Fibroblast of skin of back (primary cell): Measurements from ENCODE around the gene TEK.
A peak's percentile ranks its signal among the peaks of the same experiment; 100 is the strongest.

Experiments used
- DNase-seq: peaks from one replicate; pipeline ENCODE4 v3.0.0-alpha.2; 2013

TEK gene

DNA sequence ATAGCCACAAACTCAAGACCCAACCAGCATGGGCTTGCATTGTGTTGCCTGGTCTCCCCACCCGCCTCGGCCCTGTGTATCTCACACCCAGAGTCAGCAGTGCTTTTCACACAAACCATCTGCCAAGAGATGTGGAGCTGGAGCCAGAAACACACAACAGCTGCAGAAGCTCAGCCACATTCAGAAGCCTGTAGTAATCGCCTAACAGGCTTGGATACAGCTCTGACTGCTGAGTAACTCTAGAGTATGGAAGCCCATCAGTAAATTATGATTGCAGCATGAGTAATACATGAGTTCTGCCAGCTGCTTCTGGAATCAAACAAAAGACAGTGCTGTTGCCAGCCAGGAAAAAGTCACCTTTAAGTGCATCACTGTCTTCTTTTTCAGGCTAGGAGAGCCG is 16.0 kb downstream of the TEK start:
- peak; percentile 88 for DNase-seq

DNA sequence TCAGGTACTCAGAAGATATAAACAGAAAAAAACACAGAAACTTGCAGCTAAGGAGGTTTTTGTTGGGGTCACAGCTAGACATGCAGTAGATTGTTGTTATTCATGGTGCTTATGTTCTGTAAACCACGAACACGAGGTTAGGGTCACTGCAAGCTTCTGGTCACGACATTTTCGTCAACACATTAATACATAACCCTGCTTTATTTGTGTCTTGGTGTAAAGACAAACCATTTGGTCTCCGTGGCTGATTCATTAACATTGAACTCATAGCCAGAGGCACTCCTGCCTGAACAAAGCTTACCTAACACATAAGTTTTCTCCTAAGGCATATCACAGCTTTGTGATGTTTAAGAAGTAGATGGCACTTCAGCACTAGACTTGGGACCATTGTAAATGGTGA is 16.9 kb downstream of the TEK start:
- DNase-seq, result no peak

DNA sequence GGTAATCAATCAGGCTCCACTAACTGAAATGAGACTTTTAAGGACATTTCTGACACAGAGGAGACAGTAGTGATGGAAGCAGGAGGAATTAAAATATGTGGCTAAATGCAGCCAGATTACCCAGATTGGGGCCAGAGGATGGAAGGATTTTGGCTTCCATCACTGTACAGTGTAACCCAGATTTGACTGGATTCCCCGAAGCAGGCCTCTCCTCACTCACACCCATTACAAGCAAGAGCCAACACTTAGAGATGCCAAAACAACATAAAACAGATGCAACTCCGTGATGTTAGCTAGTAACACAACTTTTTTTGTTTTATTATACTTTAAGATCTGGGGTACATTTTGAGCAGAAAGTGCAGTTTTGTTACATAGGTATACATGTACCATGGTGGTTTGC is 17.6 kb downstream of the TEK start:
- no peak for DNase-seq

DNA sequence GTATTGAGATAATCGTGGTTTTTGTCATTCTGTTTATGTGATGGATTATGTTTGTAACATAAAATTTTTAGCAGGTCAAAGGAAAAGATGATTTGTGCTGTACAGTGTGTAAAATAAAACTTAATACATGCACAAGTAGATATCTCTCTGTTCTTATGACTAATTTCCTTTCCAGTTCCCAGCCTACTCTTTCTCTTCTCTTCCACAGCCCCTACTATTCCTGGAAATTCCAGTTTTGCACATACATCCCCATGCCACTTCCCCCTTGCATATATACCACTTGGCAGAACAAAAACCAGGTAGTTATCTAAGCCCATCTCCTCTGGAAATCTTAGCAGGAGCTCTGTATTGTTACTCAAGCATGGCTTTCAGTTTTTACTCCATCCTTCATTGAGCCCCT is 20.2 kb downstream of the TEK start:
- no peak for DNase-seq

DNA sequence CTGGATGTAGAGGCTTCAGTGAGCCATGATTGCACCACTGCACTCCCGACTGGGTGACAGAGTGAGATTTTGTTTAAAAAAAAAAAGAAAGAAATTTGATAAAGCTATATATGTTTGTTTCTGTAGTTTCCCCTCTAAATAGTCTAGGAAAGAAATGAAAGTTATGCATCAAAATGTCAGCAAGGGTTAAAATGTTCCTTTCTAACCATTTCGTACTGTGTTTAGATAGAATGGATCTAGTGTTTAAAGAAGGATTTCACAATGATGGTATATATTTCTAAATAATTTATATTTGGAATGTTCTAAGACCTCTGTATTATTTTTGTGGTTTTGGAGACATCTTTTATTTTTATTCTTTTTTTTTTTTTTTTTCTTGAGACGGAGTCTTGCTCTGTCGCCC is 22.7 kb downstream of the TEK start:
- DNase-seq, result no peak

DNA sequence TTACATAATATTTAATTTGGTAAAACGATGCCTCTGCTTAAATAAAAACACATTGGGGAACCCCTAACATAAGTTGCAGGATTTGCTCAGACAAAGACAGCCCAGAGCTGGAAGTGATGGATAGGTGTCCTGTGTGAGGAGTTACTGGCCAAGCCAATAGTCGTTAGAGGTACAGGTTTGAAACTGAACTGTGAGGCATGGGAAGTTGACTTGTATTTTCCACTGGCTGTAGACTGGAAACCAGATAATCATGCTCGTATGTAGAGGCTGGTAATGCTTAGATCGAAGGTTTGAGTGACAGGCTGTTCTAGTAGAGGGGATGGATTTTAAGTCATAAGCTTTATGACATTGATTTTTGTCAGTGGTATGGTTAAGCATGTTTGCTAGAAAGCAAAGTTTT is 24.8 kb downstream of the TEK start:
- DNase-seq, result no peak

DNA sequence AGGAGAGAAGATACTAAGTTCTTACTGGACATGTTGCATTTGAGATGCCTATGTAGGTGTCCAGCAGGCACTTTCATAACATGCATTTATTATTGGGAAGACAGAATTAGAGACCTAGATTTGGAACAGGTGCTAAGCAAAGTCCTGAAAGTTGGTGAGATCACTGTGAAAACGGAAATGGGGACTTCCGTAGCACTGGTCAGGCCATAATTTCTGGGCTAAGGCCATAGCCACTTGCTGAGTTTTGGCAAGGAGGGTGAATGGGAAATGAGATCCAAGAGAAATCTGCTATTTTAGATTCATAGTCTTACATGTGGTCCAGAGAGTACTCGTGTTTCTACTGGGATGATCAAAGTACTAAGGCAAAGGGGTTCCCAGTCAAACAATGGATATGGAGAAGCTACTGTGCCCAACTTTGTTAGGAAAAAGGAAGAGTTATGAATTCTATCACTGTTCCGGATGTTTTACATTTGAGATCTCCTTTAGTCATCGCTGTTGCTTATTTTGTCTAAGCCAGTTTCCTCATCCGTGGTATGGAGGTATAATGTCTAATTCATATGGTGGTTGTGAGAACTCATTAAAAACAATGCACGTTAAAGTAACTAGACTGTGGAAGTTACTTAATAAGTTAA is 33.4 kb downstream of the TEK start:
- no peak for DNase-seq

DNA sequence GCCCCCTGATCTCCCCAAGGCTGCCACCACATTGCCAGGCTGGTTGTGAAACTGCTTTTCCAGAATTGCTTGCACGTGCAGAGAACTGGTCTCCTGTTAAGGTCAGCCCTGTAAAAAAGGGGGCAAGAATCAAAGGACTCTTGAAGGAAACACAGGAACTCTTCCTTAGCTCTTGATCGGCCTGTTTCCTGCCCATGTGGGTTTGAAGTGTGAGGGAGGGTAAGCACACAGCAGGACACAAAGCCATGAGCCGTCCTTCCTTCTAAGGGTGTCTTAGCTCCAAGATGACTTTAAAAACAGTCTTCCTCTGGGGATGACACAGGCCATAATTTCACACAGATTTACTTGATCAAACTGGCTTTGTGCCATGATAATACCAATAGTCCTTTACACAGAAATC is 36.1 kb downstream of the TEK start:
- no peak for DNase-seq

DNA sequence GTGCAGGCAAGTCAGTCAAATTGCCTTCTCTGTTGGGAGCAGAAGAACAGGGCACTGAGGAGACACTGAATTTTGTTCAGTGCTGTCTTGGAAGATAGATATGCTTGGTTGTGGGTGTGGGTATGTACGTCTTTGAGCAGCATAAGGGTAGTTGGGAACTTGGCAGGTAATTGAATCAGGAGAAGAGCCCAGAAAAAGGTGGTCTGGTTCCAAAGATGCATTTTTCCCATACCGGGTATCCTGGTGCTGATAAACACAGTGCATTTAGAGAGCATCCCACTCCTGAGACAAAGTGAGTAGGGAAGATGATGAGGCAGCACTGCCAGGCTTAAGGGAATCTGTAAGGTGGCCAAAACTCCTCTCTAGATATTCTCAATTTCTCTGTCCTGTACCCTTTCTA is 40.6 kb downstream of the TEK start:
- no peak for DNase-seq

DNA sequence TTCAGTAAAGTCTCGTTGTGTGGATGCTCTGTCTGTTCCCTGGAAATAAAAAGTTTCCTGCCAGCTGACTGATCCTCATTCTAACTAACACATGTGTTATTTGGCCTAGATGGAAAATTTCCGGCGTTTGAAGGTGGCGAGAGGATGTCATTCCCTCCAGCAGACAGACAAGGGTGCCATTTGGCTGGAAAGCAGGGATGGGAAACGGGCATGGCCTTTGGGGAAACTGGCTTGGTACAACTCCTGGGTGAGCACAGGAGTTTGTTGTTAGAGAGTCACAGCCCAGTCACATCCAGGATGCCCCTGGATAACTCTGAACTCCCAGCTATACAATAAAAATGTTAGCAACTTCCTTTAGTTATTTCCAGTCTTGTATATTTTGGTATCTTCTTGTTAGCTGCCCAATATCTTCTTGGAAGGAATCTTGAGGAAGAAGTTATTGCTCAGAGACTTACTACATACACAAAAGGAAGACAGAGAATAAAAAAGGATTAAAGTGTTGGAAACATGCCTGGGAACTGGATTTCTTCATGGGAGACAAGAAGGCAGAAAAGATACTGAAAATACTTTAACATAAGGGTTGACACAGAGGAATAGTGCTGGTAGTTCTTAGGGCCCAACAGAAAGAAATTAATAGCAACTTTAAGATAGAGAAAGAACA is 41.9 kb downstream of the TEK start:
- DNase-seq, result peak; percentile 33

DNA sequence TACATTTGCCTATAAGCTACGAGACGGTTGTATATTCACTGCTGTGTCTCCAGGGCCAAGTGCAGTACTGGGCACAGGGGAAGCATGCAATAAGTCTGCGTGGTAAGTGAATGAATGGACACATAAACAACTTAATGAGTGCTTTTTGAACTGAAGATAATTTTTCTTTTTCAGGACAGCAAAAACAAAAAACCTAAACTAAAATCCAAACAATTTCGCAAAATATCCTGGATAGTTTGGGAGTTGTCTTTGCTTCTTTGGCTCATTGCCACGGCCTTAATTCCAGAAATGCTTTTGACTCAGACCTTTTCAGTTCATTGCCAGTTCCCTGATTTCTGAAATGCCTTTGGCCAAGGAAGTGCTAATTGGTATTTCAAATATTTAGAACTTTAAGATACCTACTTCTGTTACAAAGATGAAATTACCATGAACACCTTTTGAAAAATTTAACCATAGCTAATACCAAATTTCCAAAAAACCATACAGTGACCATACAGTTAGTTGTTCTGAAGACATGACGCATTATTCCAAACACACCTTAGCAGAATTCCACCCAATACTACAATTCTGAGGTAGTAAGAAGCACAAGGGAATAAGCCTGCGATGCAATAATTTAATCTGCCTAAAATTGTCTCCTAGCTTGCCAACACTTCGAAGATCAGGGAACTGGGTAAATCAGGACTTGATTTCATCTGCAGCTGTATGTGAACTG is 42.8 kb downstream of the TEK start:
- peak; percentile 79 for DNase-seq

DNA sequence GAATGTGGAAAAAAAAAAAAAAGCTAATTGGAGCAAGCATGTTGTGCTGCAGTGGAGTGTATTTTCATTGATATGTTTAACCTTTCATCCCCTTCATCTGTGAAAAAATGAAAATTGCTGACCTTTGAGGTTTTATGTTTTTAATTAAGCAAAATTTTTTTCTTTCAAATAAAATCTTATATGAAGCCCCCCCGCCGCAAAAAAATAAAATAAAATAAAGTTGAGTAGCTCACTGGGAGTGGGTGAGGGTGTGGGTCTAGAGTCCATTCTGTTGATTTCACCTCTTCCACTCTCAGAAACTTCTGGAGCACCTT is 43.3 kb downstream of the TEK start:
- no peak for DNase-seq

DNA sequence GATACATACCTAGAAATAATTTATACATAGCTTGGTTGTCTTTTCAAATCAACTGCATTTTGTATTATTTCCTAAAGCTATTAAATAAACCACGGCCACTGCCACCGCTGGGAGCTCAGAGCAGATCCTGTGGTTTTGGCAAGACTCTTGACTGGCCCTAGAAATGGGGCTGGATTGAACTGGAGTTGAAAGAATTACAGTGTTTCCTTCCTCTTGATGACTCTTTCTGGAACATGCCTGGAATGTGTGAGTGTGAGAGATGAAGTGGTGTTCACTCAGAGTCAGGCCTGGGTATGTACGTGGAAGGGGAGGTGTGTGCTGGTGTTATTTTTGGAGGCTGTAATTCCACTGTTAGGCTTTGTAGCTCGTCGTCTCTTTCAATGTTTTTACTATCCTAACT is 45.9 kb downstream of the TEK start:
- DNase-seq, result peak; percentile 95

DNA sequence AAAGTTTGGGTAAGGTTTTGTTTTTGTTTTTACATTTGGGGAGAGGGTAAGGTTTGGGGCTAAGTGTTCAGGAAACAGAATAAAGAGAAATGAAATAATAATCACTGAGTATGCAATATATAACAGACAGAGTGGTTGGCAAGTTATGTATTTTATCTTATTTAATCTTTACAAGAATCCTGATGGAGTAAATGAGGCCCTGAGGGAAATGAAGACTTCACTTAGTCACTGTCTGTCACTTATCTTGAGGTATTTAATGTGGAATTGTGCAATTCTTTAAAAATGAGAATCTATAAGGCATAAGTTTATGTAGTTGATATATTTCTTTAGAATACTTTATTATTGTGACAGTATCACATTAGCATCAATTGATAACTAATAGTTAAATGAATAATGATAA is 48.1 kb downstream of the TEK start:
- peak; percentile 64 for DNase-seq

DNA sequence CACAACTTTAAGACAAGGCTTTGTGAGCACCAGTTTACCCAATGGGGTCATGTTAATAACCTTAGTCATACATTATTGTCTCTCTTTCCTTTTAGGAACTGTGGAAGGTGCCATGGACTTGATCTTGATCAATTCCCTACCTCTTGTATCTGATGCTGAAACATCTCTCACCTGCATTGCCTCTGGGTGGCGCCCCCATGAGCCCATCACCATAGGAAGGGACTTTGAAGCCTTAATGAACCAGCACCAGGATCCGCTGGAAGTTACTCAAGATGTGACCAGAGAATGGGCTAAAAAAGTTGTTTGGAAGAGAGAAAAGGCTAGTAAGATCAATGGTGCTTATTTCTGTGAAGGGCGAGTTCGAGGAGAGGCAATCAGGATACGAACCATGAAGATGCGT is 48.7 kb downstream of the TEK start:
- DNase-seq, result no peak

DNA sequence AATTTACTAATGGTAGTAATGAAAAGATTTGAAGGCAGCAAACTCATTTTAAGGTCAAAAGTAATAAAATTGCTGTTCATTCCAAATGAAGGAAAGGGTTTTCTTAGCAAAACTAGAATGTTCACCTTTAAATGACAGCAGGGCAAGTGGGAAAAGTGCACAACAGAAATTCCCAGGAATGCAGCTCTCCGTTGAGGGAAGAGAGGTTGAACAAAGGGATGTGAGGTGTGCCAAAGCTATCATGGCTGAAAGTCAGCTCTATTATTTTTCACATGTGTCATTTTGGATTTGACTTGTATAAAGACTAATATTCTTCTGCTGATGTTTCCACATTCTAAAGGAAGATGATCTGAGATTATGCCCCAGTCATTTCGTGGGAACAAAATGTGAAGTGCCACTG is 51.6 kb downstream of the TEK start:
- no peak for DNase-seq

DNA sequence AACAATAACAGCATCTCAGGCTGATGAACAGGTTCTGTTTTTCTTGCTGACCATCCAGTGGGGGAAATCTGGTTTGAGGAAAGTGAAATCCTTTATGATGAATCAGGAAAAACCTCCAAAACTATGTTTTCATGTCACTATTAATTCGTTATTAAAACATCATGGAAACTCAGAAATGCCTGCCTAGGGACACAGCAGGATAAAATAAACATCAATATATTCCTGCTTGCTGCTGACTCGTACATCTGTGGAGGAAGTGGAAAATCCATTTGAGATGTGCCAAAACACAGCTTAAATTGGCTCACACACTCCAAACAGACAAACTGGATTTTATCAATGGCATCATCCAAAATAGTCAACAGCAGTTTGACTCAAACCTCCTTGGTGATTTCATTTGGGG is 53.0 kb downstream of the TEK start:
- peak; percentile 75 for DNase-seq

DNA sequence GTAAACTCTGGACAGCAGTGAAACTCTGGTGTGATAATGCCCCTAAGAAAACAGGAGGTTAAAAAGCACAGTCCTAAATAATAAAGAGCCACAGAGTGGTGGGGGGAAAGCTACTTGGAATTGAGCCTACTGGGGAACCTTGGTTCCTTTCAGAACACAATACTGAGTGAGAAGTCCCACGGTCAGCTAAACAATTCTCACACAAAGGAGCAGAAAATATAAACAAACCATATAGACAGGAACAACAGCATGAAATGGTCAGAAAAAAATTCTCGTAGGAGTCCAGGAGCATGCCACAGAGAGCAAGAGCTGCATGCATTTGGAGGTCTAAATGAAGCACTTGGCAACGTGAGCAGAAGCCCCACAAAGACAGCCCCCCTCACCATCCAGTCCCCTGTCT is 56.0 kb downstream of the TEK start:
- no peak for DNase-seq

DNA sequence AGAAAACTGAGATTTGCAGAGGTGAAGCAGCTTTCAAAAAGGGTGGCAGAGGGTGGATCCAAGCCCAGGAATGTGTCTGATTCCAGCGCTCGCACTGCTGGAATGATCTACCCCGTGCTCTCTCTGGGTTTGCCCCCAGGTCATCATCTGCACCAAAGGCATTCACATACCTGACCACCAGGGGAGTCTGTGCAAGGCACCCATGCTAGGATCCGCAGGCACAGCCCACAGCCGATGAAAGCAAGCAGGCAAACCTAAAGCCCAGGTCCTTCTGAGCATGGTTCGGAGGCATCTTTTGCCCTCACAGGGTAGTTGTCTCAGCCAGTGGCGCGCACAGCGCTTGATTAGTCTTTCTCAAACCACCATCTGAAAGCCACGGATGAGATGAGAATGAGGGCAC is 56.6 kb downstream of the TEK start:
- no peak for DNase-seq

DNA sequence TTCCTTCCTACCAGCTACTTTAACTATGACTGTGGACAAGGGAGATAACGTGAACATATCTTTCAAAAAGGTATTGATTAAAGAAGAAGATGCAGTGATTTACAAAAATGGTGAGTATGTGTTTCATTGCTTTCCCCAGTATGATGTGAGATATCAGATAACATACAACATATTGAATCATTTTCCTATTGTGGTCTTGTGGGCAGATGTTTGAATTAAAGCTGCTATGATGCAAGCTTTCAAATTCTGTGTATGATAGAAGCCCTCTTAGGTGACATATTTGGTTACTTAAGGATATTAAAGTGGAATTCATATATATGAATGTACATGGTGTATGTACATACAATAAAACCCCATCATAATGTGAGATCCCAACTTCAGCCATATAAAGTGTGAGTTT is 59.5 kb downstream of the TEK start:
- no peak for DNase-seq

DNA sequence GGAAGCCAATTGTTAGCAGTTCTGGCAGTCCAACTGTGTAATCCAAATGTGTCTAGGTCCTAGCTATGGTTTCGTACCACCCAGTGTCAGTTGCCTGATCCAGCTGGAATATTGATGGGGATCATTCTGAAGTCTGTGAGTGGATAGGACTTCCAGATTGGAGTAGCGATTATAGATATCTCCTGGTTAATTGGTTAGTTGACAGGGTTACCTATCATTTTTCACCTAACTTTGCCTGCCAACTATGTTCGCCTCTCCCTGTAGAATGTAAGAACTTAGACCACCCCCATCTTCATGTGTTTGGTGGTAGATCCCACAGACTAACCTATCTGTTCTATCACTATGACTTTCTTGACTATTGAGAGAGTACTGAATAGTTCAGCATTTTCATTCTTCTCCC is 59.9 kb downstream of the TEK start:
- no peak for DNase-seq

DNA sequence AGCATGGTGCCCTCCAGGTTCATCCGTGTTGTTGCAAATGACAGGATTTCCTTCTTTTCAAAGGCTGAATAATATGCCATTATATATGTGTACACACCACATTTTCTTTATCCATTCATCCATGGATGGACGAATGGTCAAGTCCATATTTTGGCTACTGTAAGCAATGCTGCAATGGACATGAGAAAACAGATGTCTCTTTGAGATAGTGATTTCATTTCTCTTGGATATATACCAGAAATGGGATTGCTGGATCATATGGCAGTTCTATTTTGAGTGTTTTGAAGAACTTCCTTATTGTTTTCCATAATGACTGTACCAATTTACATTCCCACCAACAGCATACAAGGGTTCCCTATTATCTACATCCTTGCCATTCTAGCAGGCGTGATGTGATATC is 67.9 kb downstream of the TEK start:
- no peak for DNase-seq

DNA sequence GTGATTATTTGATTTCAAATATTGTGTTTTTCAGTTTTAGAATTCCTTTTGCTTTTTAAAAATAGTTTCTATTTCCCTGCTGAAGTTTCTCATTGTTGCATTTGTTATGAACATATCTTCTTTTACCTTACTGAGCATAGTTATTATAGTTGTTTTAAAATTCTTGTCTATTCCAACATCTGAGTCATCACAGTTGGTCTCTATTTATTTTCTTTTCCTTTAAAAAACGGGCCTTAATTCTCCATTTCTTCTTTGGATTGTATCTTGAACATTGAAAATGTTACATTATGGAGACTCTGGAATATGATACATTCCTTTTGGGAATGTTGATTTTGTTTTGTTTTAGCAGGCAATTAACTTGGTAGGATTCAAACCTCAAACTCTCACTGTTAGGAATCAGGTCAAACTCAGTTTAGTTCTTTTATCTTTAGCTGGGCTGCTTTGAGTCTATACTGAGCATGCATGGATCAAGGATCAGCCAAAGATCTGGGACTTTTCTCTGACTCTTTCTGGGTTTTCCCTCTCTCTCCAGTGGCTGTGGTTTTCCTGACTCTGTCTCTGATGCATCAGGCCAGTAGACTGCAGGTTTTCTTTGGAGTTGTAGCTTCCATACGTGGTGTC is 70.3 kb downstream of the TEK start:
- DNase-seq, result peak; percentile 55

DNA sequence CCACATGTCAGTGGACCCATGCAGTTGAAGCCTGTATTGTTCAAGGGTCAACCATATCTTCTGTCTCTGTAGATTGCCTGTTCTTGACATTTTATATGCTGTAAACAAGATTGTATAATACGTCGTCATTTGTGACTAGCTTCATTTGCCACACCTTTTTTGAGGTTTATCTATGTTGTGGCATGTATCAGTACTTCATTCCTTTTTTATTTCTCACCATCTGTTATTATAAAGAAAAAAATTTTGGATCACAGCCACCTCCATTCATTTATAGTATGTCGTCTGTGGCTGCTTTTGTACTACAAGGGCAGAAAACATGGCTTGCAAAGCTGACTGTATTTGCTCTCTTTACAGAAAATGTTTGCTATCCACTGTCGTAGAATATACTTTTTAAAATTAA is 72.4 kb downstream of the TEK start:
- peak; percentile 83 for DNase-seq
